ENCODE measurements around the gene CDK5RAP2. TPM values are rescaled to one million over a fixed set of nuclear protein-coding genes. Genes with fewer than 3 reads are reported as not detected.

The CDK5RAP2 gene
- total RNA-seq, 1 donor from 2014 or later: 59.8 TPM

GRCh38 chr9:120405860-120406259 lies 174.1 kb downstream of the CDK5RAP2 start:
- Mint-ChIP-seq H3K36me3 (ENCODE audit: low read depth) (peaks cover 62% of the 10 kb centered on the region), H3K4me3 (ENCODE audit: low read depth) (no peak overlapping the region), H3K27me3 (ENCODE audit: low read depth) (no peaks in the 10 kb centered on the region), H3K27ac (no peak overlapping the region), H3K9me3 (no peaks in the 10 kb centered on the region), H3K4me1 (ENCODE audit: low read depth) (peaks cover 11% of the 10 kb centered on the region)
- intact Hi-C loops (cut with micrococcal nuclease): no loop called here
- no peak for DNase-seq (ENCODE audit: low spot score)

GRCh38 chr9:120405134-120405533 lies 174.8 kb downstream of the CDK5RAP2 start:
- Mint-ChIP-seq H3K4me3 (ENCODE audit: low read depth) (no peak overlapping the region), H3K27me3 (ENCODE audit: low read depth) (no peaks in the 10 kb centered on the region), H3K4me1 (ENCODE audit: low read depth) (peaks cover 11% of the 10 kb centered on the region), H3K36me3 (ENCODE audit: low read depth) (peaks cover 66% of the 10 kb centered on the region), H3K9me3 (no peaks in the 10 kb centered on the region), H3K27ac (no peak overlapping the region)
- intact Hi-C loops (cut with micrococcal nuclease): no loop called here
- DNase-seq (ENCODE audit: low spot score): no peak

- H3K27me3 Mint-ChIP-seq (ENCODE audit: low read depth): no peaks in the 10 kb centered on the region
- no peak overlapping the region for H3K4me3 Mint-ChIP-seq (ENCODE audit: low read depth)
- no peak for DNase-seq (ENCODE audit: low spot score)
- intact Hi-C loops (cut with micrococcal nuclease): no loop called here
- peak overlapping the region; percentile 4 for H3K27ac Mint-ChIP-seq
- H3K4me1 Mint-ChIP-seq (ENCODE audit: low read depth): peaks cover 11% of the 10 kb centered on the region
- no peaks in the 10 kb centered on the region for H3K9me3 Mint-ChIP-seq
- H3K36me3 Mint-ChIP-seq (ENCODE audit: low read depth): peaks cover 69% of the 10 kb centered on the region
Observed at GRCh38 chr9:120403543-120403856, 176.5 kb downstream of the CDK5RAP2 start.

GRCh38 chr9:120402741-120403542 lies 177.0 kb downstream of the CDK5RAP2 start:
- H3K4me1 Mint-ChIP-seq (ENCODE audit: low read depth): peaks cover 11% of the 10 kb centered on the region
- H3K36me3 Mint-ChIP-seq (ENCODE audit: low read depth): peaks cover 70% of the 10 kb centered on the region
- H3K4me3 Mint-ChIP-seq (ENCODE audit: low read depth): no peak overlapping the region
- no peaks in the 10 kb centered on the region for H3K9me3 Mint-ChIP-seq
- peak overlapping the region; percentile 4 for H3K27ac Mint-ChIP-seq
- no peaks in the 10 kb centered on the region for H3K27me3 Mint-ChIP-seq (ENCODE audit: low read depth)
- intact Hi-C loops (cut with micrococcal nuclease): no loop called here
- no peak for DNase-seq (ENCODE audit: low spot score)

GRCh38 chr9:120399940-120400339 lies 180.0 kb downstream of the CDK5RAP2 start:
- intact Hi-C loops (cut with micrococcal nuclease): no loop called here
- Mint-ChIP-seq H3K9me3 (no peaks in the 10 kb centered on the region), H3K4me3 (ENCODE audit: low read depth) (no peak overlapping the region), H3K27ac (no peak overlapping the region), H3K36me3 (ENCODE audit: low read depth) (peaks cover 81% of the 10 kb centered on the region), H3K4me1 (ENCODE audit: low read depth) (peaks cover 21% of the 10 kb centered on the region), H3K27me3 (ENCODE audit: low read depth) (no peaks in the 10 kb centered on the region)
- no peak for DNase-seq (ENCODE audit: low spot score)

- Mint-ChIP-seq H3K4me3 (ENCODE audit: low read depth) (no peak overlapping the region), H3K27ac (no peak overlapping the region), H3K36me3 (ENCODE audit: low read depth) (peaks cover 82% of the 10 kb centered on the region), H3K27me3 (ENCODE audit: low read depth) (no peaks in the 10 kb centered on the region), H3K4me1 (ENCODE audit: low read depth) (peaks cover 29% of the 10 kb centered on the region), H3K9me3 (no peaks in the 10 kb centered on the region)
- intact Hi-C loops (cut with micrococcal nuclease): no loop called here
- no peak for DNase-seq (ENCODE audit: low spot score)
Observed at GRCh38 chr9:120398286-120398685, 181.7 kb downstream of the CDK5RAP2 start.

- Mint-ChIP-seq H3K27me3 (ENCODE audit: low read depth) (no peaks in the 10 kb centered on the region), H3K9me3 (no peaks in the 10 kb centered on the region), H3K36me3 (ENCODE audit: low read depth) (peaks cover 82% of the 10 kb centered on the region), H3K4me1 (ENCODE audit: low read depth) (peaks cover 26% of the 10 kb centered on the region), H3K27ac (no peak overlapping the region), H3K4me3 (ENCODE audit: low read depth) (no peak overlapping the region)
- intact Hi-C loops (cut with micrococcal nuclease): no loop called here
- no peak for DNase-seq (ENCODE audit: low spot score)
Observed at GRCh38 chr9:120397453-120397852, 182.5 kb downstream of the CDK5RAP2 start.

GRCh38 chr9:120396931-120397330 lies 183.0 kb downstream of the CDK5RAP2 start:
- H3K36me3 Mint-ChIP-seq (ENCODE audit: low read depth): peaks cover 82% of the 10 kb centered on the region
- no peaks in the 10 kb centered on the region for H3K9me3 Mint-ChIP-seq
- H3K4me3 Mint-ChIP-seq (ENCODE audit: low read depth): no peak overlapping the region
- no peaks in the 10 kb centered on the region for H3K27me3 Mint-ChIP-seq (ENCODE audit: low read depth)
- no peak for DNase-seq (ENCODE audit: low spot score)
- intact Hi-C loops (cut with micrococcal nuclease): no loop called here
- H3K4me1 Mint-ChIP-seq (ENCODE audit: low read depth): peaks cover 26% of the 10 kb centered on the region
- no peak overlapping the region for H3K27ac Mint-ChIP-seq

GRCh38 chr9:120396418-120396817 lies 183.5 kb downstream of the CDK5RAP2 start:
- no peak for DNase-seq (ENCODE audit: low spot score)
- H3K4me1 Mint-ChIP-seq (ENCODE audit: low read depth): peaks cover 26% of the 10 kb centered on the region
- H3K27me3 Mint-ChIP-seq (ENCODE audit: low read depth): no peaks in the 10 kb centered on the region
- no peak overlapping the region for H3K27ac Mint-ChIP-seq
- peaks cover 87% of the 10 kb centered on the region for H3K36me3 Mint-ChIP-seq (ENCODE audit: low read depth)
- no peak overlapping the region for H3K4me3 Mint-ChIP-seq (ENCODE audit: low read depth)
- no peaks in the 10 kb centered on the region for H3K9me3 Mint-ChIP-seq
- intact Hi-C loops (cut with micrococcal nuclease): no loop called here

GRCh38 chr9:120395376-120395775 lies 184.6 kb downstream of the CDK5RAP2 start:
- DNase-seq (ENCODE audit: low spot score): no peak
- peaks cover 88% of the 10 kb centered on the region for H3K36me3 Mint-ChIP-seq (ENCODE audit: low read depth)
- no peak overlapping the region for H3K27ac Mint-ChIP-seq
- H3K9me3 Mint-ChIP-seq: no peaks in the 10 kb centered on the region
- intact Hi-C loops (cut with micrococcal nuclease): no loop called here
- peaks cover 26% of the 10 kb centered on the region for H3K4me1 Mint-ChIP-seq (ENCODE audit: low read depth)
- H3K4me3 Mint-ChIP-seq (ENCODE audit: low read depth): no peak overlapping the region
- no peaks in the 10 kb centered on the region for H3K27me3 Mint-ChIP-seq (ENCODE audit: low read depth)

- no peaks in the 10 kb centered on the region for H3K27me3 Mint-ChIP-seq (ENCODE audit: low read depth)
- H3K4me1 Mint-ChIP-seq (ENCODE audit: low read depth): peaks cover 26% of the 10 kb centered on the region
- no peaks in the 10 kb centered on the region for H3K9me3 Mint-ChIP-seq
- H3K27ac Mint-ChIP-seq: peak overlapping the region; percentile 59
- intact Hi-C loops (cut with micrococcal nuclease): no loop called here
- peak; percentile 46 for DNase-seq (ENCODE audit: low spot score)
- peak overlapping the region; percentile 28 for H3K4me3 Mint-ChIP-seq (ENCODE audit: low read depth)
- peaks cover 83% of the 10 kb centered on the region for H3K36me3 Mint-ChIP-seq (ENCODE audit: low read depth)
Observed at GRCh38 chr9:120394058-120394669, 185.8 kb downstream of the CDK5RAP2 start.

- Mint-ChIP-seq H3K27ac (no peak overlapping the region), H3K27me3 (ENCODE audit: low read depth) (no peaks in the 10 kb centered on the region), H3K4me3 (ENCODE audit: low read depth) (no peak overlapping the region), H3K36me3 (ENCODE audit: low read depth) (peaks cover 83% of the 10 kb centered on the region), H3K9me3 (no peaks in the 10 kb centered on the region), H3K4me1 (ENCODE audit: low read depth) (peaks cover 26% of the 10 kb centered on the region)
- no peak for DNase-seq (ENCODE audit: low spot score)
- intact Hi-C loops (cut with micrococcal nuclease): no loop called here
Observed at GRCh38 chr9:120393386-120394057, 186.4 kb downstream of the CDK5RAP2 start.

- intact Hi-C loops (cut with micrococcal nuclease): no loop called here
- no peak for DNase-seq (ENCODE audit: low spot score)
- Mint-ChIP-seq H3K4me1 (ENCODE audit: low read depth) (peaks cover 26% of the 10 kb centered on the region), H3K9me3 (no peaks in the 10 kb centered on the region), H3K27ac (no peak overlapping the region), H3K4me3 (ENCODE audit: low read depth) (no peak overlapping the region), H3K36me3 (ENCODE audit: low read depth) (peaks cover 83% of the 10 kb centered on the region), H3K27me3 (ENCODE audit: low read depth) (no peaks in the 10 kb centered on the region)
Observed at GRCh38 chr9:120392711-120393110, 187.3 kb downstream of the CDK5RAP2 start.
